ENCODE data around the gene LY9. TPM values are rescaled to one million over a fixed set of nuclear protein-coding genes. Genes with fewer than 3 reads are reported as not detected.
A peak's percentile ranks its signal among the peaks of the same experiment; 100 is the strongest.

LY9 gene
- total and polyA plus RNA-seq, 2 donors from 2014 or later, result 0.41 to 3.5 TPM

- FAIRE-seq (no peak), DNase-seq (no peak)
- Histone ChIP-seq H3K27ac (ENCODE audit: low read depth in 2 of 2, low read length in 2 of 2) (no peak overlapping the region), H3K27me3 (ENCODE audit: control insufficient read depth, insufficient read depth, low read length) (no peaks in the 10 kb centered on the region), H3K4me3 (ENCODE audit: low read length in 3 of 3) (no peak overlapping the region), H3K4me1 (ENCODE audit: control insufficient read depth in 2 of 3, insufficient read depth in 2 of 3, low read depth in 1 of 3, low read length in 3 of 3) (no peaks in the 10 kb centered on the region), H3K36me3 (ENCODE audit: control insufficient read depth in 2 of 3, insufficient read depth in 3 of 3, low read length in 3 of 3) (no peaks in the 10 kb centered on the region), H3K9ac (ENCODE audit: low read length in 3 of 3) (no peak overlapping the region), H3K9me3 (ENCODE audit: control insufficient read depth in 2 of 3, insufficient read depth in 1 of 3, low read length in 3 of 3) (no peaks in the 10 kb centered on the region)
- intact Hi-C loops (cut with DNase I), result no loop called here
- TF ChIP-seq CTCF (IDR thresholded peaks at IDR 0.05; ENCODE audit: borderline replicate concordance, extremely low read depth, insufficient read depth), result no peak
Observed at GRCh38 chr1:160829766-160830165, 33.8 kb downstream of the LY9 start.

GRCh38 chr1:160830321-160831153 lies 34.6 kb downstream of the LY9 start:
- peak; percentile 68 for TF ChIP-seq CTCF (IDR thresholded peaks at IDR 0.05; ENCODE audit: borderline replicate concordance, extremely low read depth, insufficient read depth)
- intact Hi-C loops (cut with DNase I), result no loop called here
- H3K4me1 ChIP-seq (ENCODE audit: control insufficient read depth in 2 of 3, insufficient read depth in 2 of 3, low read depth in 1 of 3, low read length in 3 of 3), result no peaks in the 10 kb centered on the region
- H3K36me3 ChIP-seq (ENCODE audit: control insufficient read depth in 2 of 3, insufficient read depth in 3 of 3, low read length in 3 of 3), result no peaks in the 10 kb centered on the region
- DNase-seq (peak in 4 of 5 donors; percentile 49 to 73 (median 62)), FAIRE-seq (no peak)
- no peaks in the 10 kb centered on the region for H3K9me3 ChIP-seq (ENCODE audit: control insufficient read depth in 2 of 3, insufficient read depth in 1 of 3, low read length in 3 of 3)
- no peak overlapping the region for H3K9ac ChIP-seq (ENCODE audit: low read length in 3 of 3)
- H3K4me3 ChIP-seq (ENCODE audit: low read length in 3 of 3), result no peak overlapping the region
- no peak overlapping the region for H3K27ac ChIP-seq (ENCODE audit: low read depth in 2 of 2, low read length in 2 of 2)
- no peaks in the 10 kb centered on the region for H3K27me3 ChIP-seq (ENCODE audit: control insufficient read depth, insufficient read depth, low read length)

GRCh38 chr1:160834945-160835565 lies 39.1 kb downstream of the LY9 start:
- FAIRE-seq, result no peak
- H3K9ac ChIP-seq (ENCODE audit: low read length in 3 of 3), result no peak overlapping the region
- H3K4me3 ChIP-seq (ENCODE audit: low read length in 3 of 3), result no peak overlapping the region
- H3K4me1 ChIP-seq (ENCODE audit: control insufficient read depth in 2 of 3, insufficient read depth in 2 of 3, low read depth in 1 of 3, low read length in 3 of 3), result no peaks in the 10 kb centered on the region
- H3K36me3 ChIP-seq (ENCODE audit: control insufficient read depth in 2 of 3, insufficient read depth in 3 of 3, low read length in 3 of 3), result no peaks in the 10 kb centered on the region
- no peaks in the 10 kb centered on the region for H3K27me3 ChIP-seq (ENCODE audit: control insufficient read depth, insufficient read depth, low read length)
- H3K27ac ChIP-seq (ENCODE audit: low read depth in 2 of 2, low read length in 2 of 2), result no peak overlapping the region
- H3K9me3 ChIP-seq (ENCODE audit: control insufficient read depth in 2 of 3, insufficient read depth in 1 of 3, low read length in 3 of 3), result no peaks in the 10 kb centered on the region
- peak in 2 of 5 donors; percentile 36 to 48 for DNase-seq
- intact Hi-C loops (cut with DNase I), result no loop called here
- TF ChIP-seq CTCF (IDR thresholded peaks at IDR 0.05; ENCODE audit: borderline replicate concordance, extremely low read depth, insufficient read depth), result peak; percentile 50
